ENCODE measurements around the gene PLPP2.
"Not testable (repeated sequence)": the region's sequence is repeated elsewhere in the genome, so short reads cannot be mapped to it uniquely, and the experiment has no call there.

Gene PLPP2

GRCh38 chr19:271856-272255 lies 19.3 kb downstream of the PLPP2 start:
- DNase-seq (ENCODE audit: low read depth in 4 of 4, low spot score in 1 of 4): no peak

- not testable (repeated sequence) for DNase-seq (ENCODE audit: low read depth in 4 of 4, low spot score in 1 of 4)
Measured at GRCh38 chr19:270766-271318, 20.4 kb downstream of the PLPP2 start.

GRCh38 chr19:269241-269640 lies 22.0 kb downstream of the PLPP2 start:
- no peak for DNase-seq (ENCODE audit: low read depth in 4 of 4, low spot score in 1 of 4)

DNA sequence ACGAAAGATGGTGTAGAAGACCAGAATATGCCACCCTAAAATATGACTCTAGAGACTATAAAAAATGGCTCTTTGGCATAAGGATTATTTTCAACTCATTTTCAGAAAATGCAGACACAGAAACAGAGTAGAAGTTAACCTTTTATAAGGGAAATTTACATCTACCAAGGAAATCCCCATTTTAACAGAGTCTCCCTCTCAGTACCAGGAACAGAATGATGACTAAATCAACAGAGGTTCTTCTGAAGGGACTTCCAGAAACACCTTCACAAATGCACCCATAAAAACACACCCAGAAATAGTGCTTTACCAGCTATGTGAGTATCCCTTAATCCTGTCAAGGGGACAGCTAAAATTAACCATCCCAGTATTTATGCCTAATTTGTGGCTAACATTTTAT lies 29.1 kb downstream of the PLPP2 start:
- DNase-seq (ENCODE audit: low read depth in 4 of 4, low spot score in 1 of 4): no peak

GRCh38 chr19:256804-257203 lies 34.4 kb downstream of the PLPP2 start:
- DNase-seq (ENCODE audit: low read depth in 4 of 4, low spot score in 1 of 4): not testable (repeated sequence)

- not testable (repeated sequence) for DNase-seq (ENCODE audit: low read depth in 4 of 4, low spot score in 1 of 4)
Measured at GRCh38 chr19:252421-253186, 38.6 kb downstream of the PLPP2 start.

- no peak for DNase-seq (ENCODE audit: low read depth in 4 of 4, low spot score in 1 of 4)
Measured at GRCh38 chr19:246551-246950, 44.7 kb downstream of the PLPP2 start.

DNA sequence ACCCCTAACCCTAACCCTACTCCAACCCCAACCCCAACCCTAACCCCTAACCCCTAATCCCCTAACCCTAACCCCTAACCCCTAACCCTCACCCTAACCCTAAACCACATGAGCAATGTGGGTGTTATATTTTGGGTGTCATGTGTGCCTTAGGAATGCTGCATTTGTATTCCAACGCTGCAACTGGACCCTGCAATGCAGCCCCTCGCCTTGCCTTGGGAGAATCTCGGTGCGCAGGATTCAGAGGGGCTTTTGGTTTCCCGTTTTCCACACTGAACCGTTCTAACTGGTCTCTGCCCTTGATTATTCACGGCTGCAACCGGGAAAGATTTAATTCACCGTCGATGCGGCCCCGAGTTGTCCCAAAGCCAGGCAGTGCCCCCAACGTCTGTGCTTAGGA lies 45.3 kb downstream of the PLPP2 start:
- not testable (repeated sequence) for DNase-seq (ENCODE audit: low read depth in 4 of 4, low spot score in 1 of 4)

GRCh38 chr19:245457-245856 lies 45.7 kb downstream of the PLPP2 start:
- no peak for DNase-seq (ENCODE audit: low read depth in 4 of 4, low spot score in 1 of 4)
